Activated naive CD8-positive, alpha-beta T cell treated with anti-CD3 and anti-CD28 coated beads, Interleukin-2, amount 50 U/mL, for 24 hours (primary cell): Measurements from ENCODE around the gene CEACAM7.
A peak's percentile ranks its signal among the peaks of the same experiment; 100 is the strongest.

ENCODE experiments used
- ATAC-seq: fragments of 150-1000 bp; cut with Tn5 transposase; one replicate; pipeline ENCODE4 v1.10.0; 2021
- DNase-seq: peaks from one replicate; pipeline ENCODE4 v3.0.0; 2021
- H3K27ac Mint-ChIP-seq: one replicate; pipeline ENCODE4 v1.8.0; 2021; ENCODE audit warnings: mild to moderate bottlenecking, mixed read lengths
- H3K27me3 Mint-ChIP-seq: one replicate; pipeline ENCODE4 v1.8.0; 2021; ENCODE audit warnings: mixed read lengths
- H3K36me3 Mint-ChIP-seq: one replicate; pipeline ENCODE4 v1.8.0; 2021; ENCODE audit warnings: low read depth, mixed read lengths
- H3K4me1 Mint-ChIP-seq: one replicate; pipeline ENCODE4 v1.8.0; 2021; ENCODE audit warnings: mixed read lengths
- H3K4me3 Mint-ChIP-seq: one replicate; pipeline ENCODE4 v1.8.0; 2021; ENCODE audit warnings: mild to moderate bottlenecking, moderate library complexity, mixed read lengths
- H3K9me3 Mint-ChIP-seq: one replicate; pipeline ENCODE4 v1.8.0; 2021; ENCODE audit warnings: mixed read lengths

Gene CEACAM7

GRCh38 chr19:41649827-41650226 lies 38.2 kb downstream of the CEACAM7 start:
- no peak for ATAC-seq
- Mint-ChIP-seq H3K9me3 (peaks cover 14% of the 10 kb centered on the region), H3K36me3 (no peaks in the 10 kb centered on the region), H3K27ac (no peak overlapping the region), H3K4me3 (no peak overlapping the region), H3K4me1 (no peaks in the 10 kb centered on the region), H3K27me3 (peaks cover 24% of the 10 kb centered on the region)
- no peak for DNase-seq

- peak; percentile 69 for DNase-seq
- Mint-ChIP-seq H3K27ac (no peak overlapping the region), H3K4me1 (no peaks in the 10 kb centered on the region), H3K36me3 (no peaks in the 10 kb centered on the region), H3K27me3 (peaks cover 17% of the 10 kb centered on the region), H3K4me3 (no peak overlapping the region), H3K9me3 (no peaks in the 10 kb centered on the region)
- ATAC-seq, result no peak
These were observed 41.4 kb downstream of the CEACAM7 start for GRCh38 chr19:41646589-41647204.

- peak; percentile 81 for ATAC-seq
- Mint-ChIP-seq H3K4me1 (peaks cover 9% of the 10 kb centered on the region), H3K9me3 (no peaks in the 10 kb centered on the region), H3K4me3 (no peak overlapping the region), H3K27me3 (peaks cover 13% of the 10 kb centered on the region), H3K27ac (no peak overlapping the region), H3K36me3 (no peaks in the 10 kb centered on the region)
- peak; percentile 68 for DNase-seq
These were observed 46.1 kb downstream of the CEACAM7 start for GRCh38 chr19:41641879-41642485.

GRCh38 chr19:41638641-41639081 lies 49.4 kb downstream of the CEACAM7 start:
- H3K9me3 Mint-ChIP-seq, result no peaks in the 10 kb centered on the region
- H3K4me1 Mint-ChIP-seq, result peaks cover 9% of the 10 kb centered on the region
- H3K36me3 Mint-ChIP-seq, result no peaks in the 10 kb centered on the region
- H3K4me3 Mint-ChIP-seq, result no peak overlapping the region
- DNase-seq (no peak), ATAC-seq (no peak)
- H3K27me3 Mint-ChIP-seq, result peaks cover 31% of the 10 kb centered on the region
- H3K27ac Mint-ChIP-seq, result no peak overlapping the region

GRCh38 chr19:41637484-41637883 lies 50.6 kb downstream of the CEACAM7 start:
- ATAC-seq, result no peak
- DNase-seq, result no peak
- Mint-ChIP-seq H3K9me3 (peaks cover 3% of the 10 kb centered on the region), H3K27me3 (peaks cover 35% of the 10 kb centered on the region), H3K27ac (no peak overlapping the region), H3K36me3 (no peaks in the 10 kb centered on the region), H3K4me3 (no peak overlapping the region), H3K4me1 (peaks cover 9% of the 10 kb centered on the region)

- no peak overlapping the region for H3K4me3 Mint-ChIP-seq
- H3K27me3 Mint-ChIP-seq, result peaks cover 24% of the 10 kb centered on the region
- no peak overlapping the region for H3K27ac Mint-ChIP-seq
- DNase-seq (no peak), ATAC-seq (no peak)
- H3K9me3 Mint-ChIP-seq, result peaks cover 19% of the 10 kb centered on the region
- H3K36me3 Mint-ChIP-seq, result peaks cover 1% of the 10 kb centered on the region
- no peaks in the 10 kb centered on the region for H3K4me1 Mint-ChIP-seq
These were observed 59.9 kb downstream of the CEACAM7 start for GRCh38 chr19:41627966-41628675.

GRCh38 chr19:41626877-41627276 lies 61.2 kb downstream of the CEACAM7 start, which contains the start of gene CEACAM4:
TSS of gene CEACAM4 (minus strand) at chr19:41627074. CDS start at chr19:41626963, 111 bp downstream.
- Mint-ChIP-seq H3K27ac (no peak within 1 kb of the TSS), H3K4me1 (no peaks in the 10 kb centered on the region), H3K9me3 (peaks cover 15% of the 10 kb centered on the region), H3K27me3 (peaks cover 25% of the 10 kb centered on the region), H3K4me3 (no peak within 1 kb of the TSS), H3K36me3 (peaks cover 1% of the 10 kb centered on the region)
- ATAC-seq (no peak), DNase-seq (no peak)

GRCh38 chr19:41626278-41626677 lies 61.8 kb downstream of the CEACAM7 start:
- Mint-ChIP-seq H3K27me3 (peaks cover 25% of the 10 kb centered on the region), H3K9me3 (peaks cover 11% of the 10 kb centered on the region), H3K27ac (no peak overlapping the region), H3K4me3 (no peak overlapping the region), H3K4me1 (no peaks in the 10 kb centered on the region), H3K36me3 (peaks cover 1% of the 10 kb centered on the region)
- no peak for ATAC-seq
- no peak for DNase-seq

- H3K4me3 Mint-ChIP-seq, result no peak overlapping the region
- DNase-seq (no peak), ATAC-seq (no peak)
- peaks cover 22% of the 10 kb centered on the region for H3K27me3 Mint-ChIP-seq
- no peak overlapping the region for H3K27ac Mint-ChIP-seq
- no peaks in the 10 kb centered on the region for H3K4me1 Mint-ChIP-seq
- no peaks in the 10 kb centered on the region for H3K36me3 Mint-ChIP-seq
- H3K9me3 Mint-ChIP-seq, result peaks cover under 1% of the 10 kb centered on the region
These were observed 63.1 kb downstream of the CEACAM7 start for GRCh38 chr19:41624937-41625336.

- H3K4me1 Mint-ChIP-seq, result no peaks in the 10 kb centered on the region
- no peak overlapping the region for H3K27ac Mint-ChIP-seq
- ATAC-seq (no peak), DNase-seq (no peak)
- H3K9me3 Mint-ChIP-seq, result no peaks in the 10 kb centered on the region
- no peaks in the 10 kb centered on the region for H3K36me3 Mint-ChIP-seq
- no peak overlapping the region for H3K4me3 Mint-ChIP-seq
- peaks cover 22% of the 10 kb centered on the region for H3K27me3 Mint-ChIP-seq
These were observed 63.6 kb downstream of the CEACAM7 start for GRCh38 chr19:41624515-41624914.

- no peaks in the 10 kb centered on the region for H3K9me3 Mint-ChIP-seq
- no peak overlapping the region for H3K27ac Mint-ChIP-seq
- no peaks in the 10 kb centered on the region for H3K4me1 Mint-ChIP-seq
These were observed 64.7 kb downstream of the CEACAM7 start for GRCh38 chr19:41623360-41623759.

More at GRCh38 chr19:41623360-41623759, 64.7 kb downstream of the CEACAM7 start:
- Mint-ChIP-seq H3K36me3 (no peaks in the 10 kb centered on the region), H3K4me3 (no peak overlapping the region), H3K27me3 (peaks cover 19% of the 10 kb centered on the region)
- DNase-seq (no peak), ATAC-seq (no peak)
